SK-N-SH (cell line): ENCODE data around the gene ADTRP. TPM values are rescaled to one million over a fixed set of nuclear protein-coding genes. Genes with fewer than 3 reads are reported as not detected.

Source experiments
- CTCF ChIA-PET: fragments of 300-600, 350-600 bp; formaldehyde crosslinking; extraction: SDS; loops from one replicate; lab custom pipeline; 2021; lab: Yijun Ruan, JAX
- POLR2A ChIA-PET: fragments of 350-600 bp; sonication (Branson Sonifier 250); formaldehyde crosslinking; extraction: SDS; loops from one replicate; lab custom pipeline; 2020; ENCODE audit warnings: antibody characterized with exemption, inconsistent platforms; lab: Yijun Ruan, JAX
- DNase-seq: peaks from one replicate; pipeline ENCODE4 v3.0.0; 2012
- H2AFZ ChIP-seq: fragments of 200-600 bp; sonication (generic); 2 replicates; pipeline ENCODE4 v1.8.1; 2016; ENCODE audit warnings: antibody characterized with exemption, mild to moderate bottlenecking, low read depth
- H3F3A ChIP-seq: fragments of 200-600 bp; sonication (generic); replicated peaks from 2 replicates; pipeline ENCODE3; 2016; ENCODE audit warnings: antibody characterized with exemption, mild to moderate bottlenecking; ENCODE audit not compliant: insufficient read depth
- H3K27ac ChIP-seq, 2 experiments: fragments of 200-500 bp in 1 of 2; fragments of 200-600 bp in 1 of 2; sonication (Bioruptor generic) in 1 of 2; sonication (generic), shearing (Covaris generic) in 1 of 2; 2 replicates each; pipeline versions ENCODE4 v1.5.1 to v1.6.1; 2014 to 2016; ENCODE audit warnings: low read depth in 2 of 2, inconsistent platforms in 1 of 2, low read length in 1 of 2, mild to moderate bottlenecking in 1 of 2, mixed read lengths in 1 of 2
- H3K27me3 ChIP-seq: fragments of 200-600 bp; sonication (generic), shearing (Covaris generic); 2 replicates; pipeline ENCODE4 v1.6.1; 2016; ENCODE audit warnings: mixed run types; ENCODE audit not compliant: insufficient read depth
- H3K36me3 ChIP-seq, 2 experiments: fragments of 200-500 bp in 1 of 2; fragments of 200-600 bp in 1 of 2; sonication (Bioruptor generic) in 1 of 2; sonication (generic) in 1 of 2; replicated peaks in 1 of 2; 2 replicates each; pipeline versions ENCODE3 to v1.5.1; 2014 to 2016; ENCODE audit warnings: low read length in 1 of 2, mild to moderate bottlenecking in 1 of 2; ENCODE audit not compliant: insufficient read depth in 2 of 2, control insufficient read depth in 1 of 2
- H3K4me1 ChIP-seq, 2 experiments: fragments of 200-500 bp in 1 of 2; fragments of 200-600 bp in 1 of 2; sonication (Bioruptor generic) in 1 of 2; sonication (generic), shearing (Covaris generic) in 1 of 2; 2 replicates each; pipeline versions ENCODE4 v1.5.1 to v1.6.1; 2014 to 2016; ENCODE audit warnings: low read depth in 1 of 2, low read length in 1 of 2, mixed run types in 1 of 2; ENCODE audit not compliant: insufficient read depth in 2 of 2, control insufficient read depth in 1 of 2
- H3K4me2 ChIP-seq: fragments of 200-600 bp; sonication (generic), shearing (Covaris generic); 2 replicates; pipeline ENCODE4 v1.6.1; 2017; ENCODE audit warnings: mixed run types
- H3K4me3 ChIP-seq, 2 experiments: fragments of 200-500 bp in 1 of 2; fragments of 200-600 bp in 1 of 2; sonication (Bioruptor generic) in 1 of 2; sonication (generic), shearing (Covaris generic) in 1 of 2; 2 replicates each; pipeline versions ENCODE4 v1.5.1 to v1.8.1; 2014 to 2016; ENCODE audit warnings: low read depth in 2 of 2, inconsistent platforms in 1 of 2, low read length in 1 of 2, mild to moderate bottlenecking in 1 of 2, mixed read lengths in 1 of 2, moderate library complexity in 1 of 2
- H3K79me2 ChIP-seq: fragments of 200-600 bp; sonication (generic); 2 replicates; pipeline ENCODE4 v1.8.1; 2017; ENCODE audit warnings: mild to moderate bottlenecking; ENCODE audit not compliant: insufficient read depth
- H3K9ac ChIP-seq: fragments of 200-600 bp; sonication (generic); 2 replicates; pipeline ENCODE4 v1.6.1; 2017; ENCODE audit warnings: mixed run types
- H3K9me2 ChIP-seq: fragments of 200-600 bp; sonication (generic); 2 replicates; pipeline ENCODE4 v1.6.1; 2017; ENCODE audit warnings: mixed run types
- H3K9me3 ChIP-seq: fragments of 200-600 bp; sonication (generic); 2 replicates; pipeline ENCODE4 v1.6.1; 2017; ENCODE audit warnings: mixed run types, mild to moderate bottlenecking, moderate library complexity
- H4K20me1 ChIP-seq: fragments of 200-600 bp; sonication (generic); 2 replicates; pipeline ENCODE4 v1.6.1; 2017; ENCODE audit warnings: mild to moderate bottlenecking, mixed run types; ENCODE audit not compliant: insufficient read depth
- EZH2phosphoT487 ChIP-seq: fragments of 200-600 bp; sonication (generic); IDR thresholded peaks from 2 replicates; pipeline ENCODE4 v1.6.1; 2017; ENCODE audit warnings: low read depth, mixed run types, mild to moderate bottlenecking, antibody characterized with exemption, moderate library complexity, borderline replicate concordance
- FOXJ3 ChIP-seq: sonication (generic); formaldehyde crosslinking; IDR thresholded peaks from 2 replicates; pipeline ENCODE4 v1.5.1; 2020; ENCODE audit warnings: mild to moderate bottlenecking, missing genetic modification reagents
- FOXM1 ChIP-seq: IDR thresholded peaks from 2 replicates; pipeline ENCODE4 v1.4.0; 2012; ENCODE audit warnings: low read depth, mild to moderate bottlenecking
- GABPA ChIP-seq: IDR thresholded peaks from 2 replicates; pipeline ENCODE4 v1.4.0; 2012; ENCODE audit warnings: low read depth, mild to moderate bottlenecking
- GATA2 ChIP-seq: sonication (generic); formaldehyde crosslinking; IDR thresholded peaks from 2 replicates; pipeline ENCODE4 v1.5.0; 2020; ENCODE audit warnings: mild to moderate bottlenecking, missing genetic modification reagents
- JUND ChIP-seq: IDR thresholded peaks from 2 replicates; pipeline ENCODE4 v1.4.0; 2012
- NFIC ChIP-seq: IDR thresholded peaks from 2 replicates; pipeline ENCODE4 v1.4.0; 2012; ENCODE audit warnings: borderline replicate concordance
- NRF1 ChIP-seq: IDR thresholded peaks from 2 replicates; pipeline ENCODE4 v1.6.1; 2012; ENCODE audit warnings: low read depth, mild to moderate bottlenecking, low read length
- POLR2AphosphoS5 ChIP-seq: IDR thresholded peaks from 2 replicates; pipeline ENCODE4 v1.6.1; 2012; ENCODE audit warnings: low read depth, low read length
- RAD21 ChIP-seq: IDR thresholded peaks from 2 replicates; pipeline ENCODE4 v1.6.1; 2012; ENCODE audit warnings: mild to moderate bottlenecking, low read length
- REST ChIP-seq: IDR thresholded peaks from 2 replicates; pipeline ENCODE4 v1.6.1; 2012; ENCODE audit warnings: mild to moderate bottlenecking, low read depth, low read length, moderate library complexity
- RFX5 ChIP-seq: IDR thresholded peaks from 2 replicates; pipeline ENCODE4 v1.6.1; 2012; ENCODE audit warnings: mild to moderate bottlenecking, improper control_type of control experiment, low read length
- RXRA ChIP-seq: IDR thresholded peaks from 2 replicates; pipeline ENCODE4 v1.4.0; 2012; ENCODE audit warnings: low read depth, mild to moderate bottlenecking, borderline replicate concordance
- TCF12 ChIP-seq: IDR thresholded peaks from 2 replicates; pipeline ENCODE4 v1.4.0; 2012
- TEAD4 ChIP-seq: IDR thresholded peaks from 2 replicates; pipeline ENCODE4 v1.4.0; 2012; ENCODE audit warnings: mild to moderate bottlenecking, borderline replicate concordance; ENCODE audit not compliant: insufficient read depth
- USF2 ChIP-seq: fragments of 150-350 bp; IDR thresholded peaks from 2 replicates; pipeline ENCODE4 v1.6.1; 2017; ENCODE audit warnings: antibody characterized with exemption, low read length, low read depth, borderline replicate concordance
- WGBS: methylation state at CpG from one replicate; pipeline ENCODE4 v1.1.6; 2017; ENCODE audit warnings: low lambda C conversion rate; 5-methylcytosine and 5-hydroxymethylcytosine counted together
- polyA plus RNA-seq, 3 experiments: library from polyadenylated mRNA; depleted of rRNA; stranded (reverse); fragments of >200 nt; gene quantifications; 2 replicates each; pipeline ENCODE4 v1.2.3, GENCODE V29; 2012

Gene ADTRP
- polyA plus RNA-seq, 1 of the 3 experiments (the other 2 are of a cell fraction) = 0.84 TPM

- no peaks in the 10 kb centered on the region for H4K20me1 ChIP-seq
- TF ChIP-seq FOXJ3 (CRISPR knock-in tag) (no peak), POLR2AphosphoS5 (no peak), TCF12 (no peak), GATA2 (CRISPR knock-in tag) (no peak), NRF1 (no peak), REST (no peak), RAD21 (no peak), RXRA (no peak), JUND (no peak), USF2 (no peak), FOXM1 (no peak), TEAD4 (no peak), EZH2phosphoT487 (no peak), NFIC (no peak), RFX5 (no peak), GABPA (no peak)
- no peaks in the 10 kb centered on the region for H3K27me3 ChIP-seq
- CTCF ChIA-PET = interaction anchor here (0.6 to 3.6 kb wide), 12 partner anchors 10 to 906 kb away, joined by 3 to 16 read pairs (median 4); partner anchors contain the start of gene HIVEP1
- no peak overlapping the region for H3K4me2 ChIP-seq
- POLR2A ChIA-PET = no interaction called here
- H2AFZ ChIP-seq = 0 out of 2 replicates have a peak overlapping the region, but pooled peaks have one; percentile 64
- no peaks in the 10 kb centered on the region for H3K9me3 ChIP-seq
- no peak overlapping the region for H3K4me3 ChIP-seq
- H3K4me1 ChIP-seq = peaks cover 0 to 7% of the 10 kb centered on the region in 2 experiments; a peak in 1 of 4 replicates
- H3K9me2 ChIP-seq = no peaks in the 10 kb centered on the region
- no peaks in the 10 kb centered on the region for H3K36me3 ChIP-seq
- WGBS = 7% methylated on average over 1 of the region's 1 CpG
- H3F3A ChIP-seq = no peaks in the 10 kb centered on the region
- H3K9ac ChIP-seq = 0 out of 2 replicates have a peak overlapping the region, but pooled peaks have one; percentile 9
- no peaks in the 10 kb centered on the region for H3K79me2 ChIP-seq
- no peak overlapping the region for H3K27ac ChIP-seq
- no peak for DNase-seq
These were observed 79.0 kb downstream of the ADTRP start for GRCh38 chr6:11699576-11699975.
